ENCODE data around the gene ATXN7. TPM values are rescaled to one million over a fixed set of nuclear protein-coding genes. Genes with fewer than 3 reads are reported as not detected.

Gene ATXN7
- total RNA-seq (ENCODE audit: low replicate concordance): 18.6 and 19.8 TPM in 2 replicates
- long read RNA-seq, partial matches to known transcripts: 0 of 2 reads
- long read RNA-seq, other reads (novel, unspliced or antisense): 2 of 2 reads

GRCh38 chr3:63863150-63864007 lies at the start of gene ATXN7, which contains the start of gene THOC7:
Gene ATXN7, plus strand, starts transcription at chr3:63863867. Its CDS starts 48,732 bp downstream, at chr3:63912599.
Gene THOC7, minus strand, starts transcription at chr3:63863805. Its CDS starts 15 bp downstream, at chr3:63863790.
- peaks cover 16% of the 10 kb centered on the region for H3K36me3 Mint-ChIP-seq
- DNase-seq (ENCODE audit: extremely low spot score, unreplicated experiment): peak; percentile 81
- H3K4me1 Mint-ChIP-seq (ENCODE audit: unreplicated experiment): peaks cover 40% of the 10 kb centered on the region
- peak within 1 kb of the TSS; percentile 93 for H3K4me3 Mint-ChIP-seq
- H3K27me3 Mint-ChIP-seq: no peaks in the 10 kb centered on the region
- H3K27ac Mint-ChIP-seq: peak within 1 kb of the TSS; percentile 95
- H3K9me3 Mint-ChIP-seq: no peaks in the 10 kb centered on the region
- no peak for TF ChIP-seq CTCF (conservative IDR thresholded peaks at IDR 0.05)

- no peak overlapping the region for H3K4me3 Mint-ChIP-seq
Observed at GRCh38 chr3:63814237-63814636, 49.4 kb upstream of the ATXN7 start.

GRCh38 chr3:63817225-63817624 lies 46.4 kb upstream of the ATXN7 start:
- Mint-ChIP-seq H3K4me3 (no peak overlapping the region), H3K27me3 (no peaks in the 10 kb centered on the region), H3K9me3 (no peaks in the 10 kb centered on the region), H3K4me1 (ENCODE audit: unreplicated experiment) (peaks cover 11% of the 10 kb centered on the region), H3K27ac (no peak overlapping the region), H3K36me3 (no peaks in the 10 kb centered on the region)
- TF ChIP-seq CTCF (conservative IDR thresholded peaks at IDR 0.05): no peak
- no peak for DNase-seq (ENCODE audit: extremely low spot score, unreplicated experiment)

More at GRCh38 chr3:63814237-63814636, 49.4 kb upstream of the ATXN7 start:
- Mint-ChIP-seq H3K27ac (no peak overlapping the region), H3K27me3 (no peaks in the 10 kb centered on the region), H3K36me3 (no peaks in the 10 kb centered on the region), H3K9me3 (no peaks in the 10 kb centered on the region), H3K4me1 (ENCODE audit: unreplicated experiment) (peaks cover 11% of the 10 kb centered on the region)
- TF ChIP-seq CTCF (conservative IDR thresholded peaks at IDR 0.05): no peak
- DNase-seq (ENCODE audit: extremely low spot score, unreplicated experiment): no peak

- DNase-seq (ENCODE audit: extremely low spot score, unreplicated experiment): no peak
- Mint-ChIP-seq H3K9me3 (no peaks in the 10 kb centered on the region), H3K4me1 (ENCODE audit: unreplicated experiment) (peaks cover 11% of the 10 kb centered on the region), H3K27me3 (no peaks in the 10 kb centered on the region), H3K4me3 (no peak overlapping the region), H3K36me3 (no peaks in the 10 kb centered on the region), H3K27ac (no peak overlapping the region)
- TF ChIP-seq CTCF (conservative IDR thresholded peaks at IDR 0.05): peak; percentile 94
Observed at GRCh38 chr3:63818282-63819150, 45.2 kb upstream of the ATXN7 start.

- Mint-ChIP-seq H3K4me1 (ENCODE audit: unreplicated experiment) (peaks cover 5% of the 10 kb centered on the region), H3K4me3 (no peak within 1 kb of the TSS), H3K27ac (no peak within 1 kb of the TSS), H3K36me3 (no peaks in the 10 kb centered on the region), H3K27me3 (no peaks in the 10 kb centered on the region), H3K9me3 (no peaks in the 10 kb centered on the region)
- TF ChIP-seq CTCF (conservative IDR thresholded peaks at IDR 0.05): no peak
- DNase-seq (ENCODE audit: extremely low spot score, unreplicated experiment): no peak
Observed at GRCh38 chr3:63819151-63819398, 44.6 kb upstream of the ATXN7 start, which contains the start of gene C3orf49. Gene C3orf49, plus strand, starts transcription at chr3:63819299. Its CDS starts 173 bp downstream, at chr3:63819472.
